Stimulated activated CD4-positive, alpha-beta T cell treated with anti-CD3 and anti-CD28 coated beads, Interleukin-1b, Interleukin-23, amount 100 ng/mL, for 4 hours (primary cell): ENCODE results near the gene DGCR2.
A peak's percentile ranks its signal among the peaks of the same experiment; 100 is the strongest.
"Not testable (repeated sequence)": the region's sequence is repeated elsewhere in the genome, so short reads cannot be mapped to it uniquely, and the experiment has no call there.

Experiments
- DNase-seq, 2 donors: peaks; one replicate each; pipeline ENCODE4 v3.0.0-alpha.2; 2020; ENCODE audit warnings: low read depth in 2 of 2

The DGCR2 gene

GRCh38 chr22:19122143-19122751 is at the start of gene DGCR2:
Gene DGCR2, minus strand, starts transcription at chr22:19122412. Its CDS starts 206 bp downstream, at chr22:19122206.
- peak; percentile 96 to 97 for DNase-seq

GRCh38 chr22:19169947-19170318 is 47.7 kb upstream of the DGCR2 start:
- DNase-seq, result no peak

- DNase-seq, result no peak
Observed at GRCh38 chr22:19169002-19169946, 47.1 kb upstream of the DGCR2 start.

- DNase-seq, result no peak
Observed at GRCh38 chr22:19168088-19168890, 46.1 kb upstream of the DGCR2 start.

- DNase-seq, result no peak
Observed at GRCh38 chr22:19167106-19167869, 45.1 kb upstream of the DGCR2 start.

GRCh38 chr22:19166421-19166820 is 44.2 kb upstream of the DGCR2 start:
- no peak for DNase-seq

GRCh38 chr22:19164425-19164824 is 42.2 kb upstream of the DGCR2 start:
- no peak for DNase-seq

- not testable (repeated sequence) for DNase-seq
Observed at GRCh38 chr22:19158649-19159048, 36.4 kb upstream of the DGCR2 start.

- DNase-seq, result not testable (repeated sequence)
Observed at GRCh38 chr22:19156109-19156508, 33.9 kb upstream of the DGCR2 start.

GRCh38 chr22:19152942-19153883 is 31.0 kb upstream of the DGCR2 start:
- no peak for DNase-seq

GRCh38 chr22:19151329-19152191 is 29.3 kb upstream of the DGCR2 start:
- DNase-seq, result no peak

- DNase-seq, result no peak
Observed at GRCh38 chr22:19150482-19151328, 28.5 kb upstream of the DGCR2 start.

GRCh38 chr22:19149991-19150390 is 27.8 kb upstream of the DGCR2 start, which contains the start of gene GSC2:
Gene GSC2, minus strand, starts transcription at chr22:19150292. Its CDS starts 9 bp downstream, at chr22:19150283.
- DNase-seq, result no peak

GRCh38 chr22:19149047-19149883 is 27.1 kb upstream of the DGCR2 start:
- peak in 1 of 2 donors; percentile 28 for DNase-seq

GRCh38 chr22:19148417-19149046 is 26.3 kb upstream of the DGCR2 start:
- no peak for DNase-seq

GRCh38 chr22:19147195-19147780 is 25.1 kb upstream of the DGCR2 start:
- DNase-seq, result no peak
